ENCODE data around the gene YPEL3.

DNA sequence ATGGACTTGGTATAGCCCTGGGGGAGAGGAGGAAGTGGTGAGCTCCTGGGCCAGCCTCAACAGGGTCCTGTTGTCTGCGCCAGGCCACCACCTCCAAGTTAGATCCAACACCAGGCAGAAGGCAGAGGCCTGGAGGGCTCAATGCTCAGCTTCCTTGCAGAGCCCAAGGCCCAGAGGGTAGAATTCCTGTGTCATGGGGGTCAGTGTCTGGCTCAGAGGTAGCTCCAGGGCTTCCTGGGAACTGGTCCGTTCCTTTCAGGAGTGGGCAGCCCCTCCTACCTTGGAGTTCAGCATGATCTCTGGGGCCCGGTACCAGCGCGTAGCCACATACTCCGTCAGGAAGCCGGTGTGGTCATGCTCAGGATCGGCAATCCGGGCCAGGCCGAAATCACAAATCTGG, 21.8 kb upstream of the YPEL3 start:
- no peak for TF ChIP-seq POLR2A (IDR thresholded peaks at IDR 0.05)
- TF ChIP-seq, protein P1, sequence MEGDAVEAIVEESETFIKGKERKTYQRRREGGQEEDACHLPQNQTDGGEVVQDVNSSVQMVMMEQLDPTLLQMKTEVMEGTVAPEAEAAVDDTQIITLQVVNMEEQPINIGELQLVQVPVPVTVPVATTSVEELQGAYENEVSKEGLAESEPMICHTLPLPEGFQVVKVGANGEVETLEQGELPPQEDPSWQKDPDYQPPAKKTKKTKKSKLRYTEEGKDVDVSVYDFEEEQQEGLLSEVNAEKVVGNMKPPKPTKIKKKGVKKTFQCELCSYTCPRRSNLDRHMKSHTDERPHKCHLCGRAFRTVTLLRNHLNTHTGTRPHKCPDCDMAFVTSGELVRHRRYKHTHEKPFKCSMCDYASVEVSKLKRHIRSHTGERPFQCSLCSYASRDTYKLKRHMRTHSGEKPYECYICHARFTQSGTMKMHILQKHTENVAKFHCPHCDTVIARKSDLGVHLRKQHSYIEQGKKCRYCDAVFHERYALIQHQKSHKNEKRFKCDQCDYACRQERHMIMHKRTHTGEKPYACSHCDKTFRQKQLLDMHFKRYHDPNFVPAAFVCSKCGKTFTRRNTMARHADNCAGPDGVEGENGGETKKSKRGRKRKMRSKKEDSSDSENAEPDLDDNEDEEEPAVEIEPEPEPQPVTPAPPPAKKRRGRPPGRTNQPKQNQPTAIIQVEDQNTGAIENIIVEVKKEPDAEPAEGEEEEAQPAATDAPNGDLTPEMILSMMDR (IDR thresholded peaks at IDR 0.05): no peak

Measured in body of pancreas (tissue), 4 donors.